HepG2 (cell line): ENCODE data around the gene CSKMT.

Experiments
- USF2 ChIP-seq, 2 experiments: sonication (generic) in 1 of 2; formaldehyde crosslinking in 1 of 2; IDR thresholded peaks; 2 replicates each; pipeline versions ENCODE4 v1.5.1 to v1.6.1; 2011 to 2020; ENCODE audit warnings: borderline replicate concordance in 1 of 2, low read depth in 1 of 2, low read length in 1 of 2, mild to moderate bottlenecking in 1 of 2, missing genetic modification reagents in 1 of 2, moderate library complexity in 1 of 2
- ZNF570 ChIP-seq: sonication (generic); formaldehyde crosslinking; IDR thresholded peaks from 2 replicates; pipeline ENCODE4 v1.4.0; 2020; ENCODE audit warnings: mild to moderate bottlenecking, missing genetic modification reagents, borderline replicate concordance

- no peak for TF ChIP-seq USF2 (IDR thresholded peaks at IDR 0.05; ENCODE audit: low read depth, low read length)
- TF ChIP-seq USF2 (CRISPR knock-in tag; IDR thresholded peaks at IDR 0.05; ENCODE audit: borderline replicate concordance): no peak
- TF ChIP-seq ZNF570: no peak
Observed at GRCh38 chr11:62645671-62645945, 19.5 kb upstream of the CSKMT start.
